Measurements from ENCODE around the gene PMM2.

GRCh38 chr16:8797364-8798173 is at the start of gene PMM2, which contains the start of gene TMEM186:
- no peak for TF ChIP-seq CTCF (IDR thresholded peaks at IDR 0.05; ENCODE audit: low read length)
- TF ChIP-seq EZH2 (IDR thresholded peaks at IDR 0.05; ENCODE audit: borderline replicate concordance, low read length): no peak

Data from OCI-LY1 (cell line).